K562 (cell line): Measurements from ENCODE around the gene VANGL1. TPM values are rescaled to one million over a fixed set of nuclear protein-coding genes. Genes with fewer than 3 reads are reported as not detected.
A peak's percentile ranks its signal among the peaks of the same experiment; 100 is the strongest.

ENCODE experiments used
- CCNT2 ChIP-seq: IDR thresholded peaks from 2 replicates; pipeline ENCODE4 v1.6.1; 2011; ENCODE audit warnings: borderline replicate concordance, low read depth, mild to moderate bottlenecking, moderate library complexity, mixed read lengths, low read length; ENCODE audit not compliant: insufficient read length; ENCODE audit errors: extremely low read depth
- CXXC5 ChIP-seq: fragments of 250-450 bp; sonication (Bioruptor Pico); IDR thresholded peaks from 2 replicates; pipeline ENCODE4 v1.8.0; 2022; ENCODE audit warnings: inconsistent platforms, mild to moderate bottlenecking, moderate library complexity
- FOXP4 ChIP-seq: sonication (generic); formaldehyde crosslinking; IDR thresholded peaks from 2 replicates; pipeline ENCODE4 v1.8.0; 2022; ENCODE audit warnings: mild to moderate bottlenecking, missing genetic modification reagents, borderline replicate concordance
- NCOR1 ChIP-seq: fragments of 450-650 bp; IDR thresholded peaks from 2 replicates; pipeline ENCODE4 v1.6.1; 2016; ENCODE audit warnings: mild to moderate bottlenecking, moderate library complexity
- ZNF407 ChIP-seq: fragments of 450-650 bp; IDR thresholded peaks from 2 replicates; pipeline ENCODE4 v1.6.1; 2016; ENCODE audit warnings: low read depth
- polyA plus RNA-seq, 8 experiments: library from polyadenylated mRNA; depleted of rRNA in 4 of 8; stranded (reverse) in 5 of 8; unstranded in 3 of 8; fragments of >200 nt; fragmentation: Nextera tagmentation in 2 of 8; fragmentation: Illumina TruSeq in 1 of 8; extraction: Ambion mirVana in 2 of 8; extraction: Trizol in 1 of 8; gene quantifications; 2 replicates each; pipeline versions ENCODE4 v1.2.1 to v1.2.3, GENCODE V29; 2011 to 2014; ENCODE audit warnings: inconsistent platforms in 1 of 8, missing spikeins in 1 of 8
- total RNA-seq, 7 experiments: library from RNA; depleted of rRNA in 6 of 7; stranded (reverse); fragments of >200 nt in 6 of 7; fragmentation: Illumina TruSeq in 2 of 7; extraction: Trizol in 2 of 7; gene quantifications; 2 replicates each; pipeline versions ENCODE4 v1.2.1 to v1.2.3, GENCODE V29; 2011 to 2021; ENCODE audit warnings: low replicate concordance in 1 of 7
- TF ChIP-seq, protein P1 (sequence below): fragments of 450-650 bp; IDR thresholded peaks from 2 replicates; pipeline ENCODE4 v1.6.1; 2016; ENCODE audit warnings: borderline replicate concordance
- TF ChIP-seq, protein P2 (sequence below), 2 experiments: IDR thresholded peaks; 2 replicates each; pipeline ENCODE4 v1.6.1; 2012; ENCODE audit warnings: improper control_type of control experiment in 2 of 2, low read depth in 2 of 2, low read length in 2 of 2, borderline replicate concordance in 1 of 2

VANGL1 gene
- total and polyA plus RNA-seq, 9 of the 15 experiments (the other 6 are each of a cell fraction or from before 2014, with no cell fraction given) = 0.90 to 12.8 (median 9.6) TPM

GRCh38 chr1:115641762-115642167 is at the start of gene VANGL1 (continued):
- TF ChIP-seq, protein P1, sequence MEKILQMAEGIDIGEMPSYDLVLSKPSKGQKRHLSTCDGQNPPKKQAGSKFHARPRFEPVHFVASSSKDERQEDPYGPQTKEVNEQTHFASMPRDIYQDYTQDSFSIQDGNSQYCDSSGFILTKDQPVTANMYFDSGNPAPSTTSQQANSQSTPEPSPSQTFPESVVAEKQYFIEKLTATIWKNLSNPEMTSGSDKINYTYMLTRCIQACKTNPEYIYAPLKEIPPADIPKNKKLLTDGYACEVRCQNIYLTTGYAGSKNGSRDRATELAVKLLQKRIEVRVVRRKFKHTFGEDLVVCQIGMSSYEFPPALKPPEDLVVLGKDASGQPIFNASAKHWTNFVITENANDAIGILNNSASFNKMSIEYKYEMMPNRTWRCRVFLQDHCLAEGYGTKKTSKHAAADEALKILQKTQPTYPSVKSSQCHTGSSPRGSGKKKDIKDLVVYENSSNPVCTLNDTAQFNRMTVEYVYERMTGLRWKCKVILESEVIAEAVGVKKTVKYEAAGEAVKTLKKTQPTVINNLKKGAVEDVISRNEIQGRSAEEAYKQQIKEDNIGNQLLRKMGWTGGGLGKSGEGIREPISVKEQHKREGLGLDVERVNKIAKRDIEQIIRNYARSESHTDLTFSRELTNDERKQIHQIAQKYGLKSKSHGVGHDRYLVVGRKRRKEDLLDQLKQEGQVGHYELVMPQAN = no peak
- TF ChIP-seq CCNT2 (peak; percentile 56), NCOR1 (no peak), FOXP4 (peak; percentile 57; the same call in 1 of the 2 replicates), ZNF407 (no peak), CXXC5 (CRISPR knock-in tag) (peak; percentile 77)
- TF ChIP-seq, protein P2, sequence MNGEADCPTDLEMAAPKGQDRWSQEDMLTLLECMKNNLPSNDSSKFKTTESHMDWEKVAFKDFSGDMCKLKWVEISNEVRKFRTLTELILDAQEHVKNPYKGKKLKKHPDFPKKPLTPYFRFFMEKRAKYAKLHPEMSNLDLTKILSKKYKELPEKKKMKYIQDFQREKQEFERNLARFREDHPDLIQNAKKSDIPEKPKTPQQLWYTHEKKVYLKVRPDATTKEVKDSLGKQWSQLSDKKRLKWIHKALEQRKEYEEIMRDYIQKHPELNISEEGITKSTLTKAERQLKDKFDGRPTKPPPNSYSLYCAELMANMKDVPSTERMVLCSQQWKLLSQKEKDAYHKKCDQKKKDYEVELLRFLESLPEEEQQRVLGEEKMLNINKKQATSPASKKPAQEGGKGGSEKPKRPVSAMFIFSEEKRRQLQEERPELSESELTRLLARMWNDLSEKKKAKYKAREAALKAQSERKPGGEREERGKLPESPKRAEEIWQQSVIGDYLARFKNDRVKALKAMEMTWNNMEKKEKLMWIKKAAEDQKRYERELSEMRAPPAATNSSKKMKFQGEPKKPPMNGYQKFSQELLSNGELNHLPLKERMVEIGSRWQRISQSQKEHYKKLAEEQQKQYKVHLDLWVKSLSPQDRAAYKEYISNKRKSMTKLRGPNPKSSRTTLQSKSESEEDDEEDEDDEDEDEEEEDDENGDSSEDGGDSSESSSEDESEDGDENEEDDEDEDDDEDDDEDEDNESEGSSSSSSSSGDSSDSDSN (IDR thresholded peaks at IDR 0.05; ENCODE audit: borderline replicate concordance in 1 of 2, low read depth in 2 of 2, low read length in 2 of 2) = peak; percentile 69 to 87
